ENCODE measurements around the gene STRN3.
"Not testable (repeated sequence)": the region's sequence is repeated elsewhere in the genome, so short reads cannot be mapped to it uniquely, and the experiment has no call there.

The STRN3 gene

DNA sequence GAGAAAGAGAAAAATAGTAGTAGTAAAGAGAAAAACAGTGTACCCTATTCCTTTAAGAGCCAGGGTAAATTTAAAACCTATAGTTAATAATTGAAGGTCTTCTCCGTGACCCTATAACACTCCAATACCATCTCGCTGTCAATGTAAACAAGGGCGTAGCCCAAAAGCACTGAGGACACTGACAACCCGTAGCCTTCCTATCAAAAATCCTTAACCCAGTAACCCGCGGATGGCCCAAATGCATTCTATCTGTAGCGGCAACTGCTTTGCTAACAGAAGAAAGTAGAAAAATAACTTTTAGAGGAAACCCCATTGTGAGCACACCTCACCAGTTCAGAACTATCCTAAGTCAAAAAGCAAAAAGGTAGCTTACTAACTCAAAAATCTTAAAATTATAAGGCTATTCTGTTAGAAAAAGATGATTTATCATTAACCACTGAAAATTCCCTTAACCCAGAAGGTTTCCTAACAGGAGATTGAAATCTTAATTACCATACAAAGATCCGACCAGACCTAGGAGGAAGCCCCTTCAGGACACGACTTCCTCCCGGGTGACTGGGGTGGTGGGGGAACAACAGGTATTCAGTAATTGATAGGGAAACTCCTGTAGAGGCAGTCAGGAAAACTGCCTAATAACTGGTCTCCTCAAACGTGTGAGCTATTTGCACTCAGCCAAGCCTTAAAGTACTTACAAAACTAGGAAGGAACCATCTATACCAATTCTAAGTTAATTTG lies 58.6 kb downstream of the STRN3 start:
- DNase-seq, result not testable (repeated sequence)

DNA sequence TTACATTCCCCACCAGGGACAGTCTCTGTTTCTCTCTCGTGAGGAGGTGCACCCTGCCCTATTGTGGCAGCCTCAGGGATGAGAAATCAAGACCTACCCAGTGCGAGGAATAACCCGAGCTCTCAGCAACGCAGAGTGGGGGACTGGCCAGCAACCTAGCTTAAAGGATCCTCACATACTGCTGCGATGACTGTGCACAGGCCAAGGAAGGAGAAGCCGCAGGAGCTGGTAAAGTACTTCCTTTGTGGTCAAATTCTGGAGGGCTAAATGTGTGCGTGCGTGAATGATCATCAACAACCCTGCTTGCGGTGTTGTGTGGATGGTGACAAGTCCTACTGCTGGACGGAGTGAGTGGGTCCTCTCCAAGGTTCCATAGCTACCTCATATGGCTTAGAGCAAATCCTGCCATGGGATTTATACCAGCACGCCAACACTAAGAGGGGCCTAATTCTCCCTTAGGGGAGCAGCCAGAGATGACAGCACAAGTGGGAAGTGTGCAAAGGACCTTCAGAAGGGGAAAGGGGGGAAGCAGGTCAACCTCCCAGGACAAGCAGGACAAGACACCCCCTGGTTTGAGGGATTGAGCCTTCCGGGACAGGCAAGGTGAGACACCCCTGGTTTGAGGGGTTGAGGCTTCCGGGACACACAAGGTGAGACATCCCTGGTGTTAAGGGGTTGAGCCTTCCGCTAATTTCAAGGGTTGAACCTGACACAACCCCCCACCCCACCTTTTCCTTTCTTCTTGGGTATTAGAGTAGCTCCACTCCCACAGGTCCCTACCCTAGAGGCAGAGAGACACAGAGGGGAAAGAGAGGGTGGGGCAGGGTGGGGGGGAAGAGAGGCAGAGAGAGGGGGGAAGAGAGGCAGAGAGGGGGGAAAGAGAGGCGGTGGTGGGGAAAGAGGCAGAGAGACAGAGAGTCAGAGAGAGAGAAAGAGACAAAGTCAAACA lies 59.5 kb downstream of the STRN3 start:
- no peak for DNase-seq

DNA sequence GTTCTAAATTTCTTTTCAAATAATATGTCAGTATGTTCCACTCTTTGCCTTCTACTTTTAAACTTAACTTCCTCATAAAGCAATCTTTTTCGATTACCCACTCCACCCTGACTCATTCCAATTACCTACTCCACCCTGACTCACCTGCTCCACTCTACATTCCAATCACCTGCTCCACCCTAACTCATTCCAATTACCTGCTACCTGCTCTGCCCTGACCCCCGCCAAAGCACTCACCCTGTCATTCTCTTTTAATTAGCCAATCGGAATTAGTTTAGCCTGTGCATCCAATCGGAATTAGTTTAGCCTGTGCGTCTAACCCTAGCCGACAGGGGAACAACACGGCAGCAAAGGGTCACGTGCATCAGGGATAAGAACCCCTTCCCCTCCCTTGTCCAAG lies 60.3 kb downstream of the STRN3 start:
- DNase-seq, result not testable (repeated sequence)

DNA sequence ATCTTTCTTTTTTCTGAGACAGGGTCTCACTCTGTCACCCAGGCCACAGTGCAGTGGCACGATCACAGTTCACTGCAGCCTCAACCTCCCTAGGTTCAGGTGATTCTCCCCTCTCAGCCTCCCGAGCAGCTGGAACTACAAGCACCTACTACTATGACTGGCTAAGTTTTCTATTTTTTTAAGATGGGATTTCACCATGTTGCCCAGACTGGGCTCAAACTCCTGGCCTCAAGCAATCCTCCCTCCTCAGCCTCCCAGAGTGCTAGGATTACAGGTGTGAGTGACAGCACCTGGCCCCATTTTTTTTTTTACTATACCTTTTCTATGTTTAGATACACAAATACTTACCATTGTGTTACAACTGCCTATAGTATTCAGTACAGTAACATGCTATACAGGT lies 63.6 kb downstream of the STRN3 start:
- not testable (repeated sequence) for DNase-seq

- no peak for DNase-seq
Observed at GRCh38 chr14:30961330-30961729, 64.8 kb downstream of the STRN3 start.

DNA sequence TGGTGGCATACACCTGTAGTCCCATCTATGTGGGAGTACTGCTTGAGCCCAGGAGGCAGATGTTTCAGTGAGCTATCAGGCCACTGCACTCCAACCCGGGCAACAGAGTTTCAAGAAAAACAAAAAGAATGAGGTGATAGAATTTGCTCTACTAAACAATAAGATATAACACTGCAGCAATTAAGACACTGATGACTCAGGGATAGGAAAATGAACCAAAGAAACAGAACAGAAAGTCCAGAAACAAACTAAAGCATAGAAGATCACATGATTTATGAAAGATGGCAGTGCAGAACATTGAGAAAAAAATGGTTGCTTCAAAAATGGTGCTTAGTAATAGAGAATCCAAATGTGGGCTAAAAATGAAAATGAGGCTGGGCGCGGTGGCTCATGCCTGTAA lies 66.0 kb downstream of the STRN3 start:
- no peak for DNase-seq

GRCh38 chr14:30958555-30959407 lies 67.4 kb downstream of the STRN3 start:
- DNase-seq, result no peak

DNA sequence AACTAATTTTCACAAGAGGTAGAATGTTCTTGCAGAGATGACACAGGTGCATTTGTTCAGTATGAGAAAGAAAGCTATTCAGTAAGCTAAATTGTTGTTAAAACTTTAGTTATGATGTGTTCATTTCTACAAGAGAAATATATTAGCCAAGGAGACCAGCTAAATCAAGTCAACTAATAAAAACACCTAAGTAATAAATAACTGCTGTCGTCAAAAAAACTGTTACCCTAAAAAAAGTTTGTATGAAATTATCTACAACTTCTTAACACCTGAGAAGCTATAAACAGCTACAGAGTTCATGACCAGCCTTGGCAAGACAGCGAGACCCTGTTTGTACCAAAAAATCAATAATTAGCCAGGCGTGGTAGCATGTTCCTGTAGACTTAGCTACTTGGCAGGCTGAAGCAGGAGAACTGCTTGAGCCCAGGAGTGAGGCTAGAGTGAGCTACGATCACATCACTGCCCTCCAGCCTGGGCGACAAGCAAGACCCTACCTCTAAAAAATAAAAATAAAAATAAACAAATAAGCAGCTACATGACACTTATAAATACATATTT lies 68.3 kb downstream of the STRN3 start:
- no peak for DNase-seq

DNA sequence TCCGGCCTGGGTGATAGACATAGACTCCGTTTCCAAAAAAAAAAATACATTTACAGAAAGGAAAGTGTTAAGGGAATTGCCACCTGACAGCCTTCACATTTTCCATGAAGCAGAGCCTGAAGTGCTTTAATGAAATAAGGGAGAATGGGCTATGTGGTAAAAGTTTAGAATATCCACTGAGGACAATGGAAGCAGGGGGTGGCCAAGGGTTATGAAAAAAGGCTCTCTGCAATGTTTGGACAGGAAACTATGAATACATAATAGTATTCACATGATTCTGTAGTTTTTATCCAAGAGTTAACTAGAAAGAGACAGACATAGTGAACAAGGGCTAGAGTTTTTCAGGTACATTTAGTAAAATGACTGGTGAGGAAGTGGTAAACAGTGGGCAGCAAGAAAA lies 76.5 kb downstream of the STRN3 start:
- no peak for DNase-seq

DNA sequence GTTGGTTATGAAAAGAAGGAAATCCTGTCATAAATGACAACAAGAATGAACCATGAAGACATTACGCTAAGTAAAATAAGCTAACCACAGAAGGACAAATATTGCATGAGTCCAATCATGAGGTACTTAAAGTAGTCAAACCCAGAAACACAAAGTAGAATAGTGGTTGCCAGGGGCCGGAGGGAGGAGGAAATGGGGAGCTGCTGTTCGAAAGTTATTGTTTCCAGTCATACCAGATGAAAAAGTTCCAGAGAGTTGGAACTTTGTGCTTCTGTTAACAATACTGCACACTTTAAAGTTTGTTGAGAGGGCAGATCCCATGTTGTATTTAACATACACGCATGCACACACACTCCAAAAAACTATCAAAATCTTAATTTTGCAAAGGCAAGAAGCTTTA lies 82.5 kb downstream of the STRN3 start:
- no peak for DNase-seq

GRCh38 chr14:30940886-30941285 lies 85.3 kb downstream of the STRN3 start:
- DNase-seq, result no peak

DNA sequence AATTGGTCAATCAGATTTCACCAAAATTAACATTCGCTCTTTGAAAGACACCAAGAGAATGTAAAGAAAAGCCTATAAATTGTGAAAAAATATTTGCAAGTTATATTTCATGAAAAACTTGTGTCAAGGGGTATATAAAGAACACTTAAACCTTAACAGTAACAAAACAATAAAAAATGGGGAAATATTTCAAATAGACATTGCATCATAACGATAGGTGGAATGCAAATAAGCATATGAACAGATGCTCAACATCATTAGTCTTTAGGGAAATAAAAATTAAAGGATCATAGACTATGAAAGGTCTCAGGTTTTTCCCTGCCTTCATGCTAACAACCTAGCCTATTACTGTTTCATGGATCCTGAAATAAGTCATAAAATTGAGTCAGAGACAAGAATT lies 87.6 kb downstream of the STRN3 start:
- DNase-seq, result no peak

DNA sequence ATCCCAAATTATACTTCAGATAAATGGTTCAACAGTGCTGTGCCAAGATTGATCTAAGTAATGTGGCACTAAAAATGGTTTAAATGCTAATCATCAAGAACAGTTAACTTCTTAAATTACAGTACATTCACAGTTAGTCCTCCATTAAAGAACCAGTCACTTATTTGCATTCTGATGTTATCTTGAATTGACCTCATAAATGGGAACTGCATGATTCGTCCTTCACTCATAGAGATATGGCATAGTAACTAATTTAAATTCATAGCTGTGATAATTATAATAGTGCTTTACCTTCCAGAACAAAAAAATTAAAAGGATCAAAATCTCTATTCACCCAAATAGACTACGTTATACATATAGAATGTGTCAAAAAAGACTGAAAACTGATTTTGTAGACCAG lies 90.7 kb downstream of the STRN3 start:
- DNase-seq, result no peak

GRCh38 chr14:30933937-30934336 lies 92.2 kb downstream of the STRN3 start:
- DNase-seq, result not testable (repeated sequence)

DNA sequence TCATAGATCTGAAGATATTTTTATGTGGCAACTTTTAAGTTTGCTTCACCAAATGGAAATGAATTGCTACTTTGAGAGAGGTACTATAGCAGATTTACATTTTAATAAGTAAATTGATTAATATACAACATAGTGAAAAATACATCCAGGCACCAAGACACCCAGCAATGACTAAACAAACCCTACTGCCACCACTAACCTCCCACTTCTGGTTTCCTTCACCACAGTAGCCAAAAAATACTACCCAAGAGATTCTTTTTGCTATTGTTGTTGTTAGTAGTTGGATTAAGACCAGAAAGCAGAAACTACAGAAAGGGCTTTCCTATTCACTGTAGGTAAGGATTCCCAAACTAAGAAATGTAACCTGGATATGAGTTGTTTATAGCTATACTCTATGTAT lies 97.7 kb downstream of the STRN3 start:
- no peak for DNase-seq

- no peak for DNase-seq
Observed at GRCh38 chr14:30925254-30925653, 100.9 kb downstream of the STRN3 start.

DNA sequence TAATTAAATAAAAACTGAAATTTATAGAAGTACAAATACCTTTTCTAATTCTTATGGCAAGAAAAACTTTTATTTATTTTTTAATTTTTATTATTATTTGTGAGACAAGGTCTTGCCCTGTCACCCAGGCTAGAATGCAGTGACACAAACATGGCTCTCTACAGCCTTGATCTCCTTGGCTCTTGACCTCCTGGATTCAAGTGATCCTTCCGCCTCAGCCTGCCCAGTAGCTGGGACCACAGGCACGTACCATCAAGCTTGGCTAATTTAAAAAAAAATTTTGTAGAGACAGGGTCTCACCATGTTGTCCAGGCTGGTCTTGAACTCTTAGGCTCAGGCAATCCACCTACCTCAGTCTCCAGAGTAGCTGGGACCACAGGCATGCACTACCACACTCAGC lies 104.4 kb downstream of the STRN3 start:
- no peak for DNase-seq

- peak in 1 of 2 experiments; percentile 6 for DNase-seq
Observed at GRCh38 chr14:30921305-30921704, 104.9 kb downstream of the STRN3 start.

GRCh38 chr14:30915596-30915995 lies 110.6 kb downstream of the STRN3 start:
- DNase-seq, result no peak

GRCh38 chr14:30914812-30915211 lies 111.4 kb downstream of the STRN3 start:
- DNase-seq, result no peak

DNA sequence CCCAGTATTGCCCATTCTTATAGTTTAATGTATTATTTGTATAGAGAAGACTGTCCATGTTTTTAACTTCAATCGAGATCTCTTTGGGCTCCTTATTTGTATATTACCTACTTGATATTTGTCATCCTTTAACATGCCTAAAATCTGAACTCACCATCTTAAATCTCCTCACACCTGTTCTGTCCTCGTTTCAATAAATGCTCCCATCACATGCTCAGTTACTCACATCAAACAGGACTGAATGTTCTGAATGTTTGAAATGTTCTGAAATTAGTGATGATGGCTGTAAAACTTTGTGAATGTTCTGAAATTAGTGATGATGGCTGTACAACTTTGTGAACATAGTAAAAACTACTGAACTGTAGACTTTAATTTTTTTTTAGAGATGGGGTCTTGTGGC lies 117.4 kb downstream of the STRN3 start:
- no peak for DNase-seq

GRCh38 chr14:30907659-30908057 lies 118.5 kb downstream of the STRN3 start:
- DNase-seq, result no peak
